COLO668 (cell line): ENCODE data around the gene ADCY4.
A peak's percentile ranks its signal among the peaks of the same experiment; 100 is the strongest.
"Not testable (repeated sequence)": the region's sequence is repeated elsewhere in the genome, so short reads cannot be mapped to it uniquely, and the experiment has no call there.

ENCODE experiments used
- DNase-seq: peaks from one replicate; lab custom pipeline; 2025; ENCODE audit not compliant: unreplicated experiment; lab: John Stamatoyannopoulos, UW

ADCY4 gene

GRCh38 chr14:24366721-24367513 lies 32.0 kb upstream of the ADCY4 start:
- DNase-seq: peak; percentile 97

- no peak for DNase-seq
These were observed 31.5 kb upstream of the ADCY4 start for GRCh38 chr14:24366413-24366720.

GRCh38 chr14:24365600-24366412 lies 30.9 kb upstream of the ADCY4 start:
- DNase-seq: peak; percentile 90

DNA sequence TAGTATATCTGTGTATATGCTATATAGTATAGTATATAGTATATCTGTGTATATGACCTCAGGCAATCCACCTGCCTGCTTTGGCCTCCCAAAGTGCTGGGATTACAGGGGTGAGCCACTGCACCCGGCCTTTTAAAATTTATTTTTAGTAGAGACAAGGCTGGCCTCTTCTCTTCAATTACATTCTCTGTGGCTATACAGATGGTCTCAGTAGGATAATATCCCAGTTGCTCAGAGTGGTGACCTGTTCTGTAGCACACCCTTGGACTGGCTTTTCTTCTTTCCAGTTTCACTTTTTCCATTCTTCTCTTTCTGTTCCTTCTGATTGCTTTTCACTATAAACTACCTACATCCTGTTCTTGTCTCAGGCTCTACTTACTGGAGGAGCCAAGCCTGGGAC lies 30.0 kb upstream of the ADCY4 start:
- DNase-seq: no peak

GRCh38 chr14:24363401-24363800 lies 28.5 kb upstream of the ADCY4 start:
- no peak for DNase-seq

DNA sequence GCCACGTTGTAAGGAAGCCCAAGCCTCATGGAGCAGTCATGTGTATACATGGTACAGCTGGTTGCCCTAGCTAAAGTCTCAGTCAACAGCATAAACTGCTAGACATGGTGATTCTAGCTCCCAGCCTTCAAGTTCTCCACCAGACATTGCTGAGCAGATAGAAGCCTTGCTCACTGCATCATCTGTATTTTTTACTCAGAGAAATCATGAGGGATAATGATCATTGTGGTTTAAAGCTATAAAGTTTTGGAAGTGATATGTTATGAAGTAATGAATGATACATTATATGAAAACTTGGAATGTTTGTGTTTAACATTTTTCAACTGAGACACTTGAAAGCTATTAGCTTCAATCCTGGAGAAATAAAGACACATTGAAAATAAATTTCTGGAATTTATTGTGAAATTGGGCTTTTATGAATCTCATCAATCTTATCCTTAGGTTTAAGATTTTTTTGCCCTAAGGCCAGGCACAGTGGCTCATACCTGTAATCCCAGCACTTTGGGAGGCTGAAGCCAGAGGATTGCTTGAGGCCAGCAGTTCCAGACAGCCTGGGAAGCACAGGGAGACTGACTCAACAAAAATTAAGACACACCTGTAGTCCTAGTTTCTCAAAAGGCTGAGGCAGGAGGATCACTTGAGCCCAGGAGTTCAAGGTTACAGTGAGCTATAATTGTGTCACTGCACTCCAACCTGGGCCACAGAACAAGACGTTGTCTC lies 27.5 kb upstream of the ADCY4 start:
- DNase-seq: no peak

DNA sequence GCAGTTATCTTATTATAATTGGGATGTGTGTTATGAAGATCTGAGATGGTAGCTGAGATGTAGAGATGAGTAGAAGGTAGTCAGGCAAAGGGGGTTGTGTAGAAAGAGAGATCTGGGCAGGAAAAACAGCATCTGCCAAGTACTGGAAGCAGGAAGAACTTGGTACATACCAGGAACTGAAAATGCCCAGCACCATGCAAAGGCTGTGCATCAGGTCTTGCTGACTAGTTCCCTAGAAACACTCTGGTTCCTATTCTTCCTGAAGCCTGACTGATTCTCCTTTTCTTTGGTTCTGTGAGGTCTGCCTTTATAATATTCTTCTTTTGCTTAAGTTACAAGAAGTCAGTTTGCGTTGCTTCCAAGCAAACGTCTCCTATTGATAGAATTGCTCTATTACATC lies 26.5 kb upstream of the ADCY4 start:
- no peak for DNase-seq

DNA sequence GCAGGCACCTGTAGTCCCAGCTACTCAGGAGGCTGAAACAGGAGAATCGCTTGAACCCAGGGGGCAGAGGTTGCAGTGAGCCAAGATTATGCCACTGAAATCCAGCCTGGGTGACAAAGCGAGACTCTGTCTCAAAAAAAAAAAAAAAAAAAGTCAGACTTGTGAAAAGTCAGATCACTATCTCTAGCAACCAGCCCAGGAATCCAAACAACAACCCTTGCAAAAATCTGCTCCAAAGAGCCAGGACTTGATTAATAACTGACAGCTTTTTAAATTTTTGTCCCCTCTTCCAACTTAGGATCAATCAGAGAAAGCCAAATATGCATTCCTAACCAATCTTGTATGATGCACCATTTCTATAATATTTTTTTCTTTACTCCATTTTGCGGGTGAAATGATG lies 25.4 kb upstream of the ADCY4 start:
- DNase-seq: no peak

DNA sequence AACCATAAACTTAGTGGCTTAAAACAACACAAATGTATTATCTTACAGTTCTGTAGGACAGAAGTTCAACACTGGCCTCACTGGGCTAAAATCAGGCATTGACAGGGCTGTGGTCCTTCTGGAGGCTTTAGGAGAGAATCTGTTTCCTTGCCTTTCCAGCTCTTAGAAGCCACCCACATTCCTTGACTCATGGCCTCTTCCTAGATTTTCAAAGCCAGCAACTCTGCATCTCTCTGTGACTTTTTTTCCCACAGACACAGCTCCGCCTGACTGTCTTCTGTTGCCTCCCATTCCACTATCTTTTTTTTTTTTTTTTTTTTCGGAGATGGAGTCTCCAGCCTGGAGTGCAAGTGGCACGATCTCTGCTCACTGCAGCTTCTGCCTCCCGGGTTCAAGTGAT lies 21.3 kb upstream of the ADCY4 start:
- DNase-seq: no peak

GRCh38 chr14:24355009-24355408 lies 20.1 kb upstream of the ADCY4 start:
- no peak for DNase-seq

GRCh38 chr14:24354482-24354825 lies 19.6 kb upstream of the ADCY4 start:
- DNase-seq: not testable (repeated sequence)

DNA sequence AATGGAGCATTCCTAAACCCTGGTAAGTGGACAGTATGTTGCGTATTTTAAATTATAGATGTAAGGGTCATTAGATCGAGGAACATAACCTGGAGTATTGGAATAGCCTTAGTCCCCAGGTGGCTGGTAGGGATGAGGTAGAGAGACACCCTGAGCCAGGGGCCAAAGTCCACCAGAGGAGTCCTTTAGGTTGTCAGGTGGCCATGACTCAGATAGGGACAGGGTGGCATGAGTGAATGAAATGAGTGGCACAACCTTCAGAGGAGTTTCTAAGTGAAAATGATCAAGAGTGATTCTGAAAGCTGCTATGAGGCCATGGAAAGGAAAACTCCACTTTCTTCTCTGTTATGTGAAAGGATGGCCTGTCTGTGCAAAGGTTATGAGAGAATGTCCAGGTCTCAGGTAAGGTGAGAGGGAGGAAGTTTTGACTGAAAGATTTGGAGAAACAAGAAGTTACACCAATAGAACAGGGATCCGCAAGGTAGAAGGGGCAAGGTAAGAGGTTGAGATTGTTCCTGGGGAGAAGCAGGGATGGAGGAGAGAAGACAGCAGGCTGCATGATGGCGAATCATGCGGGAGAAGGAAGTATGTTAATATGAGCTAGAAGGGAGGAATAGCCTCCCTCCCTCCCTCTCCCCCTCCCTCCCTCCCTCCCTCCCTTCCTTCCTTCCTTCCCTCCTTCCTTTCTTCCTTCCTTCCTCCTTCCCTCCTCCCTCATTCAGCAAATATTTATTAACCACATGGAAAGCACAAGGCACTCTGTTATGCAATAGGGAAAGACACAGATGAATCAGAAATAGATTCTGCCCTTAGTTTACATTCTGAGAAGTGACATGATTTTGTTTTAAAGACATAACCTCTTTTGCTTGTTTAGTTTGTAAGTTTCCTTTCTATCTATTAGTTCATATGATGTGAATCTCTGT lies 18.9 kb upstream of the ADCY4 start:
- peak; percentile 46 for DNase-seq

- DNase-seq: no peak
These were observed 16.6 kb upstream of the ADCY4 start for GRCh38 chr14:24351517-24351916.

GRCh38 chr14:24349742-24350141 lies 14.9 kb upstream of the ADCY4 start:
- DNase-seq: no peak

DNA sequence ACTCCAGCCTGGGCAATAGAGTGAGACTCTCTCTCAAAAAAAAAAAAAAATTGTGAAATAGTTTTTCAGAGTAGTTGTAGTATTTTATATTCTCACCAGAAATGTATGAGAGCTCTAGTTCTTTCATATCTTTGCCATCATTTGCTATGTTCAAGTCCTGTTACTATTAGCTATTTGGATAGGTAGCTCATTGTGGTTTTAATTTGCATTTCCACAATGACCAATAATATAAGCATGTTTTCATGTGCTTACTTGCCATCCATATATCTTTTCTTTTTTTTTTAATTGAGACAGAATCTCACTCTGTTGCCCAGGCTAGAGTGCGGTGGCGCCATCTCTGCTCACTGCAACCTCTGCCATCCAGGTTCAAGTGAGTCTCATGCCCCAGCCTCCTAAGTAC lies 13.3 kb upstream of the ADCY4 start:
- DNase-seq: no peak

DNA sequence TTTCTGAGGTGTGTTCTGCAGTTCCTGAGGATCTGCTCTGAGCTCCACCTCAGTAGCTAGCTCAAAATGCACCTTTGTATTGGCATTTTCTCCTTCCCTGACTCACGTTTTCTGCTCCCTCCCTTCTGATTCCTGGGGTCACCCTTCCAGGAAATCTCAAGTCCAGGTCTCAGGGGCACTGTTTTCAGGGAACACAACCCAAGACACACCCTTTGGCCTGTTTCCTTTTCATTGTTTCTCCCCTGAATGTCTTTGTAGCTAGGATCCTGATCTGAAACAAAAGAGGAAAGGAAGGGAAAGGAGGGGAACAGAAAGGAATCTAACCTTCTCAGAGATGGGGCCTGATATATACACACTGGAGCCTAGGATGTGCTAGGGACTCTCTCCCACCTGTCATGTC lies 12.3 kb upstream of the ADCY4 start:
- DNase-seq: no peak

DNA sequence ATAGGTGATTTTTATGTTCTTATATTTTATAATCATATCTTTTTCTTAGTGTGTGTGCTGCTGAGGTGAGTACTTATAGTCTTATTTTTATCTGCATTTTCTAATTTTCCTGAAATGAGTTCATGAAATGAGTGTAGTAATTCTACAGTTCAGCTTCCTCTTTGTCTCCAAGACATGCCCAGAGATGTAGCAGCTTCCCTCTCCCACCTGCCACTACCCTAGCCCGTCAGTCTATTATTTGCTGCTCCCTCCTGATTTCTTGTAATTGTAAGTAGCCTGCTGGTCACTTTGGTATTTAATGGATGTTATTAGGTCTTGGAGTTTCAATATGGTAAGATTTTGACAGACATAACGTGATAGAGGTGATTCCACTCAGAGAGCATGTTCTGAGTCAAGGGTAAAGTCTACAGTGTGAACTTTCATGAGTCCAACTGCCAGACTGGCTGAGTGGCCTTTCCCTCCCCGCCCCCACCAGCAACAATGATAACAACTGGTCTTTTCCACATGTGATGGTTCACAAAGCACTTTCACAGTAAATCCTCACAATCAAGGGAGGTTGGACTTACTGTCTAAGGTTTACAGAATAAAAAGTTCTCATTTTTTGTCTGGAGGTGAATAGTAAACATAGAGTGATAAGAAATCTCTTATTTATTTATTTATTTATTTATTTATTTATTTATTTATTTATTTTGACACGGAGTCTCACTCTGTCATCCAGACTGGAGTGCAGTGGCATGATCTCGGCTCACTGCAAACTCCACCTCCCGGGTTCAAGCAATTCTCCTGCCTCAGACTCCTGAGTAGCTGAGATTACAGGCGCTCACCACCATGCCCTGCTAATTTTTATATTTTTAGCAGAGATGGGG lies 9.2 kb upstream of the ADCY4 start:
- no peak for DNase-seq

DNA sequence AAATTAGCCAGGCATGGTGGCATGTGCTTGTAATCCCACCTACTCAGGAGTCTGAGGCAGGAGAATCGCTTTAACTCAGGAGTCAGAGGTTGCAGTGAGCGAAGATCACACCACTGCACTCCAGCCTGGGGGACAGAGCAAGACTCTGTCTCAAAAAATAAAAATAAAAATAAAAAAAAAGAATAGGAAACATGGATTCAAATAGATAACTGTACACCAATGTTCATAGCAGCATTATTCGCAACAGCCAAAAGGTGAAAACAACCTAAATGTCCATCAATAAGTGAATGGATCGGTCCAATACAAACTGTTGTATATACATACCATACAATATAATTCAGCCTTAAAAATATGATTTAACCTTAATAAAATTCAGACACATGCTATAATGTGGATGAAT lies 8.0 kb upstream of the ADCY4 start:
- DNase-seq: no peak

DNA sequence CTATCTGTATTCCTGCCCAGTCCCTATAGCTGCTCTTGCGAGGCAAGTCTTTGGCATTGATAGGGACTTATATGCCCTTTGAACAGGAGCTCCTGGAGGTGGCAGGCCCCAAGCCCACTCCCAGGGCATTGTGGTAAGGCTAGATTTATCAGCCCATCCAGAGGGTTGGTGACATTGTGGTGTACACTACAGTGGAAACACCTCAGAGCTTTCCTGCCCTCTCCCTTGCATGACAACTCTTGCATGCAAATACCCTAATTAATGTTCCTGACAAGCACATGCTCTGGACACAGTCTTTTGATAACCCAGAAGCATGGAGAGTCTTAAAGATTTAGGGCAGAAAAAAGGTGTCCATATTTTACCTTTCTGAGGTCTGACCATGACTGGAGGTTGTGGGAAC lies 5.7 kb upstream of the ADCY4 start:
- DNase-seq: no peak
